Coronary artery (tissue), 2 donors: ENCODE measurements around the gene SERGEF.

ENCODE experiments used
- DNase-seq: peaks from one replicate; pipeline ENCODE4 v3.0.0-alpha.2; 2017; ENCODE audit warnings: low spot score
- H3K27ac ChIP-seq, 2 donors: fragments of 200-600 bp; sonication (generic); one replicate each; pipeline ENCODE4 v1.5.1; 2016 to 2019
- H3K4me3 ChIP-seq: fragments of 200-600 bp; sonication (generic); 2 replicates; pipeline ENCODE4 v1.5.1; 2016; ENCODE audit warnings: mild to moderate bottlenecking, moderate library complexity
- CTCF ChIP-seq: fragments of 200-600 bp; sonication (generic); IDR thresholded peaks from one replicate; pipeline ENCODE4 v1.5.1; 2019; ENCODE audit warnings: antibody characterized with exemption

The SERGEF gene

GRCh38 chr11:17771841-17772401 lies 240.9 kb downstream of the SERGEF start:
- TF ChIP-seq CTCF, result no peak
- Histone ChIP-seq H3K4me3 (no peak overlapping the region), H3K27ac (no peak overlapping the region)
- DNase-seq, result no peak

- H3K4me3 ChIP-seq, result no peak overlapping the region
- no peak for TF ChIP-seq CTCF
- no peak overlapping the region for H3K27ac ChIP-seq
- no peak for DNase-seq
Measured at GRCh38 chr11:17771415-17771814, 241.4 kb downstream of the SERGEF start.

- TF ChIP-seq CTCF, result no peak
- no peak for DNase-seq
- H3K27ac ChIP-seq, result no peak overlapping the region
- no peak overlapping the region for H3K4me3 ChIP-seq
Measured at GRCh38 chr11:17770917-17771316, 241.9 kb downstream of the SERGEF start.

GRCh38 chr11:17770048-17770652 lies 242.7 kb downstream of the SERGEF start:
- Histone ChIP-seq H3K4me3 (no peak overlapping the region), H3K27ac (no peak overlapping the region)
- DNase-seq, result no peak
- no peak for TF ChIP-seq CTCF

- Histone ChIP-seq H3K4me3 (no peak overlapping the region), H3K27ac (no peak overlapping the region)
- TF ChIP-seq CTCF, result no peak
- no peak for DNase-seq
Measured at GRCh38 chr11:17769218-17769617, 243.6 kb downstream of the SERGEF start.

GRCh38 chr11:17768547-17768946 lies 244.3 kb downstream of the SERGEF start:
- no peak for TF ChIP-seq CTCF
- DNase-seq, result no peak
- Histone ChIP-seq H3K27ac (no peak overlapping the region), H3K4me3 (no peak overlapping the region)

- DNase-seq, result no peak
- TF ChIP-seq CTCF, result no peak
- Histone ChIP-seq H3K4me3 (no peak overlapping the region), H3K27ac (no peak overlapping the region)
Measured at GRCh38 chr11:17767914-17768313, 244.9 kb downstream of the SERGEF start.
